NCI-H774 (cell line): ENCODE results near the gene MAP2K3.

Experiments
- DNase-seq: peaks from one replicate; lab custom pipeline; 2025; lab: John Stamatoyannopoulos, UW

MAP2K3 gene

DNA sequence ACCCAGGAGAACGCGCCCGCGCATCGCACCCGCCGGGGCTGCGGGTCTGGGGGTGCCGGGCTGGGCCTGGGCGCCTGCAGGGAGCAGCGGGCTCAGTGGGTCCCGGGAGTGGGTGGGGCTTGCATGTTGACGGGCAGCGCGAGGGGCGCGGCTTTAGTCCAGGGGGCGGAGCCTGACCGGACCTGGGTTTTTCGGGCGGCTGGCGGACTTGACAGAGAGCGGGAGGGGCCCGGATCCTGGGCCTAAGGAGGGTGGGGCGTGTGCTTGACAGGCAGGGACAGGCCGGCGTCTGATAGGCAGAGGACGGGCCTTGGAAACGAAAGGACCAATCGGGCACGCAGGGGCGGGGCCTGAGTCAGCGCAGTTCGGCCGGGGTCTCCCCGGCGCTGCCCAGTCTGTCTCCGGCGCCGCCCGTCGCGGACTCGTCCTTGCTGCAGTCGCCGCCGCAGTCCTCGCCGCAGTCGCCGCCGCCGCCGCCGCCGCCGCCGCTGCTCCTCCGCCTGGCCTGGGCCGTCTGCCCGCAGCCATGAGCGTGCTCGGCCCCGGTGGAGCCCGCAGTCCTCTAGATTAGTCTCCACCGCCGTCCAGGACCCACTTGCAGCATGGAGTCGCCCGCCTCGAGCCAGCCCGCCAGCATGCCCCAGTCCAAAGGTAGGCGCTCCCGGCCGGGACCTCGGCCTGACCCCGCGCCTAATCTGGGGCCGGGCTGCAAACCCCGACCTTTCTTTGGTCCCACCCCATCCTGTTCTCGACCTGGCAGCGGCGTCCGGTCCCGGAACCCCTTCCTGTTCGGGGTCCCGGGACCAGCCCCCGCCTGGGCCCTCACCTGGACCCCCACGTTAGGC, at the start of gene MAP2K3:
TSS of gene MAP2K3 (plus strand) at position 393 of the 845 bp plus-strand sequence. CDS start at position 603, 210 bp downstream.
- DNase-seq, result no peak

DNA sequence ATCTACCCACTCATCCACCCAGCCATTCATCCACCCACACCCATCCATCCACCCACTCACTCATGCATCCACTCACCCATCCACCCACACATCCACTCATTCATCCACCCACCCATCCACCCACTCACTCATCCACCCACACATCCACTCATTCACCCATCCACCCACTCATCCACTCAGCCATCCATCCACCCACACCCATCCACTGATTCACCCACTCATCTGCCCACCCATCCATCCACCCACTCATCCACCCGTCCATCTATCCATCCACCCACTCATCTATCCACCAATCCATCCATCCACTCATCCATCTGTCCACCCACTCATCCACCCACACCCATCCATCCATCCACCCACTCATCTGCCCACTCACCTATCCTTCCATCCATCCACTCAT, 48.6 kb upstream of the MAP2K3 start:
- DNase-seq, result no peak

- no peak for DNase-seq
Observed at GRCh38 chr17:21239680-21240368, 44.7 kb upstream of the MAP2K3 start.

GRCh38 chr17:21240369-21241055, 44.0 kb upstream of the MAP2K3 start:
- no peak for DNase-seq

DNA sequence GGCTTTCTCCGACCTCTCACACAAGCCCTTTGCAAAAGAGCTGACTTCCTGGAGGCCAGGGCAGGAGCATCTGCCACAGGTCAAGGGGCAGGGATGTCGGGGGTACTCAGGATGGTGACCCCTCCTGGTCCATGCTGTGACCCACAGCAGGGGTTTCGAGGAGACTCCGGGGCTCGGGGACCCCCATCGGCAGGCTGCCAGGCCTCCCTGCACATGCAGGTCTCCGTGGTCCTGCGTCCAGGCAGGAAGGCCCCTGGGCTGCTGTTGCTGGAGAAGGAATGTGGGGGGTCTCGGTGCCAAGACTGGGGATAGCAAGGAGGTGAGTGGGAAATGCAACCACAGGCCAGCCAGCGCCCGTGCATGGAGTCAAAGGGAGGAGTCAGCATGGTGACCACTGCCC, 42.9 kb upstream of the MAP2K3 start:
- no peak for DNase-seq

DNA sequence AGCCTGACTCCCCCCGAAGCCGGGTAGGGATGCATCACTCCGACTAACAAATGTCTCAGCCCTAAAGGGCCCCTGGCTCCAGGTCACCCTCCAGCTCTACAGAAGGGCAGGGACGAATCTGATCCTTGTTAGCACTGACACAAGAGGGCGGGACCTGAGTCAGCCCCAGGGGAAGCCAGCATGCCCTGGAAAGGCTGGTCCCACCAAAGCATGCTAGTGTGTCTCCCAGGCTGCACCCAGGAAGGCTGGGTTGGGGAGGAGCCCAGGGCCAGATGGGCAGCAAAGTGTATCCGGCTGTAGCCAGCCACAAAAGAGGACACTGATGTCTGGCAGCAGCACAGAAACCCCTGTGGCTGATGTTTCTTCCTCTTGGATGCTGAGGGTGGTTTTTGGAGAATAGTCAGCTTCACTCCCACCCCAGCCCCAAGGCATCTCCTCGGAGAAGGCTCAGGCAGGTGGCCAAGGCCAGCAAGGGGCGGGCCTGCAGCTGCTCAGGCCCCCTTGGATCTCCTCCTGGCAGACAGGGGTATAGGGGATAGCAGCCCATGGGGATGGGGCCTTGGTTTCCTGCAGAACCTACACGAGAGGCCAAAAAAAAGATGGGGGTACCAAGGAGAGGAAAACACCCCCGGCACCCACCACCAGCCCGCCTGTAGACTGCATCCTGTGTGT, 42.3 kb upstream of the MAP2K3 start:
- no peak for DNase-seq

DNA sequence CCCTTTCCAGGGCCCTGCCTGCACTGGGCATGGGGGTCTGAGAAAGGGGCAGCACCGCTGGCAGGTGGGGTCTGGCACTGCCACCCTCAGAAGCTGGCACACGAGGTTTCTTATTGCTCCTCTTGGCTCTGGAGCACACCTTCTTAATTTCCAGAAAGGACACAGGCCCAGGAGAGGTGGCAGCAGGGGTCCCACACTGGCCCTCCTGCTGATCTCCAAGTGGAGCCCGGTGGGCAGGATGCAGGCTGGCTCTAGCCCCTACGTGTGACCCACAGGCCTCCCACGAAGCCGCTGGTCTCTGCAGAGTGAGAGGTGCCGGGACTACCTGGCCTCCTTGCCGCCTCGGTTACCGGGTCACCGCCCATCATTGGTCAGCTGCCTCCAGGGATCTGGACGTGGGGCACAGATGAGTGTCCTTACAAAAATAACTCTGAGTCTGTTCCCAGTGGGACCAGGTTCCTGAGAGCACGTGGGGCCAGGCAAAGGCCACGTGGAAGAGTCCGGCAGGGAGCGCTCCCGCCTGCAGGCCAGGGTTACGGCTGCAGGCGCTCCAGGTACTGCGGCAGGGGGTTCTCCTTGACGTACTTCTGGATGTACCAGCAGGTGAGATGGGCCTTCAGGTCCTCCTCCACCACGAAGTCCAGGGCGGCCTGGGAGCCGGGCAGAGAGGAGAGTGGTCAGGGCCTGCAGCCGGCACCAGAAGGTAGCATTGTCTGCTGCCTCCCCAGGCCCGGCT, 41.6 kb upstream of the MAP2K3 start:
- no peak for DNase-seq

DNA sequence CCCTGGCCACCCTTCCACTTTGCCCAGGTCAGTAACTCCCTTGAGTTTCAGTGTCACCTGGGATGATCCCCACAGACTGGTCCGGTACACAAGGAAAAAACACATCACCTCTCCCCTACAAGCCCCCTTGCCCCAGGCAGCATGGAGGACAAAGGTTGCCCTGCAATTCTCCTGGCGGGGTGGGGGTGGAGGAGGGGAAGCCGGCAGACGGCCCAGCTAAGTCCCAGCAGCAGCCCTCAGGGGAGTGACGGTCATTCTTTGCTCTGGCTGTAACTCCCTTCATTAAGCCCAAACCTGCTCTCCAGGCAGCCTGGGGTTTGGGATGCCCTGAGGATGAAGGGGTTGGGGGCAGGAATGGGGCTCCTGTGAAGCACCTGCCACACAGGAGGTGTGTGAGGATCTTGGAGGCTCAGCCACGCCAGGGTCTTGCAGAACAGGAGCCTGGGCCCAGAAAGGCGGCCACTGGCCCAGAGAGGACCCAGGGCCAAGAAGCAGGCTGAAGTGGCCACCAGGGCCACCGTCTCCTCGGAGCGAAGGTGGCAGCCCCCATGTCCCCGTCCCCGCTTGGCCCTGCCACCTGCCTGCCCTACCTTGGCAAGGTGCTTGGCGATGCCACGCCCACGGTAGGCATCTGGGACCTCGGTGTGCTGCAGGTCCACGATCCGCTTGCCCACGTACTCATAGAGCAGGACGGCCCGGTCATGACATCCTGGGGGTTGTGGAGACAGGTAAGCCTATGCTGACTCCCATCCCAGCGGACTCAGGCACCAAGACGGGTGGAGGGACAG, 40.8 kb upstream of the MAP2K3 start:
- DNase-seq, result no peak

DNA sequence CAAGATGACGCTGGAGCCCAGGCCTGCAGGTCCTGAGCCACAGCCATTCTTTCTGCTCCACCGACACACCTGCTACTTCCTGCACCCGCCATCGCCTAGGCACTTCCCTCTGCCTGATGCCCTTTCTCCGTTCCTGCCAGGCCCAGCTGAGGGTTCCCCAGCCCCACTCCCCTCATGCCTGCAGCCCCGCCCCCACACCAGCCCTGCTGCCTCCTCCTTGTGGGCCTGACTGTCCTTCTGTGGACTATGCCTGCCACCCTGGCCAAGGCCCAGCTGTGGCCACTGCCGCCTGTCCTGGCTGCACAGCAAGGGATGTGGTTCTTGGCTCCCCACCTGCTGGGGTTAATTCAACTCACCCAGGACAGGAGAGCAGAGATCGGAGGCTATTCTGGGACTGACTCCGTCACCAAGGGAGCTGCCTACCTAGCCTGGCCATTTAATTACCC, 38.8 kb upstream of the MAP2K3 start:
- no peak for DNase-seq

DNA sequence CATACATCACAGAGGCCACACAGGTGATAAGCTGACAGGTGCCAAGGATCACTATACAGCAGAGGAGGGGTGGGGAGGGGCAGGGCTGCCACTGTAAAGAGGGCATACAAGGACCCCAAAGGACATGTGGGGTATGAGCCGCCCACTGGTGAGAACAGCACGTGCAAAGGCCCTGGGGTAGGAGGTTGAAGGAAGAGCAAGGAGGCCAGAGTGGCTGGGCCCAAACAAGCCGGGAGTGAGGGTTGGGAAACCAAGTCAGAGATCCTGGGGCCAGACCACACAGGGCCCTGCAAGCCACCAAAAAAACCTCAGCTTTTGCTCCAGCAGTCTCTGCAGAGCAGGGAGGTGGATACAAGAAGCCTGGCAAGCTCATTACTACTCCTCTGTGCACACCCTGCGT, 37.8 kb upstream of the MAP2K3 start:
- DNase-seq, result no peak

GRCh38 chr17:21247552-21248258, 36.8 kb upstream of the MAP2K3 start:
- no peak for DNase-seq

DNA sequence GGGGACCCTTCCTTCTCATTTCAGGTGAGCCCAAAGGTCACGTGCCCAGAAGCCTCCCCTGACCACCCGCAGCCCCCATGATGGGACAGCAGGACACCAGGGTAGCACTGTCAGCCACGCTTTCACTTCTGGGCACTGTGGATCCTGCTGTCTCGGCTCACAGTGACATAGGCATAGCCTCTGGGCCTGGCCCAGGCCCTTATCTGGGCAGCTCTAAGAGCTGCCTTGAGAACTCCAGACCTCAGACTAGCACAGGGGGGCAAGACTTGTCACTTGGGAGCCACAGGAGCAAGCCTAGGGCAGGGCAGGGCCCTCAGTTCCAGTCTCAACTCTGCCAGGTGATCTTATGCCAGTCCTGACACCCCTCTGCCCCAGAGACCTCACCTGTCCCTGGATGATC, 36.0 kb upstream of the MAP2K3 start:
- no peak for DNase-seq

DNA sequence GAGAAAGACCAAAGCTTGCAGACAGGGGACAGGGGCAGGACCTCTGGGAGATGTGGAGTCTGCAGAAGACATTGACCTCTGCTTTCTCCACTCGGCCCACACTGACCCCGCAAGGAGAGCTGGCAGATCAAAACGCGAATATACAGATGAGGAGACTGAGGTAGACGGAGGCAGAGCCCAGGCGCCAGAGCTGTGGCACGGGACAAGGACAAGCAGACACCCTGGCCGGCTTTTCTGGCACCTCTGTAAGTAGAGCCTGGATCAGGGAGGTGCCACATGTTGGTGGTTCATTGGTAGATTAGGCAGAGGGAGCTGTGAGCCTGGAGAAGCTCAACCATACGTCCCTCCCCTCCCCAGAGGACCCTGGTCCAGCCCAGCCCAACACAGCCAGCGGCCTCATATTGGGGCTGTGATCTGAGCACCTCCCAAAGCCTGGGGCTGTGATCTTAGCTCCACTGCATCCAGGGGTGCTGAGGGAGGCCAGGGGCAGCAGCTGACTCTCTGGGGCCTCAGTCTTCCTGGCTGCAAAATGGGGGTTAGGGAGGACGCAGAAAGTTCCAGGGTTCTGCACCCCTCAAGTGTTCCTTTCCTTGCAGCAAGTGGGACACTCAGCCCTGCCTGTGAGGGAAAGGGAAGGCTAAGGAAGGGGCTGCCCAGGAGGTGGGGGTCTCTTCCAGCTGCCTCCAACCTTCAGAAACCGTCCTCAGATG, 35.3 kb upstream of the MAP2K3 start:
- DNase-seq, result no peak

DNA sequence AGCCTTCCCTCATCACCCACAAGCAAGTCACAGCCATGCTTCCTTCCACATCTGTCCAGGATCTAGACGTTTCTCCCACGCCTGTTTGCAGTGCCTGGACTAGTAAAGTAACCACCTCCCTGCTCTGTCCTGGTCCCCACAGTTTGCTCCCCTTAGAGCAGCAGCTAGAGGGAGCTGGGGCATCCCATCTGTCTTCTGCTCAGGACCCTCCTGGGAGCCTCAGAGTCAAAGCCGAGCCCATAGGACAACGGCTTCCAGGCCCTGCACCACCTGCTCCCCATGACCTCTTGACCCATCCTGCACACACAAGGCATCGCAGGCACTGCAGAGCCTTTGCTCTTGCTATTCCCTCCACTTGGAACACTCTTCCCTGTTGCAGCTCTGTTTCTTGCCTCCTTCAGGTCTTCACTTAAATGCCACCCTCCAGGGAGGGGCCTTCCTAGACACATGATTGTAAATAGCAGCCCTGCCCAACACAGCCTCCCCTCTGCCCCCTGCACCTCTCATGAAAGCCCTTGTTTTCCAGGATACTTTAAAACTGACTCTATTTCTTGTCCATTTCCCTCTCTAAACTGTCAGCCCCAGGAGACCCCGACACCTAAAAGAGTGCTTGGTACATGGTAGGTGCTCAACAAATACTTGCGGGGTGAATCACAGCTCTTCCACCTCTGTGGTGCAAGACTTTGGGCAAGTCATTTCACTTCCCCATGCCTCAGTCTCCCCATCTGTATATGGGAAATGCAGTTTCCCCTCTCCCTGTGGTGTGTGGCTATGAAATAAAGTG, 34.4 kb upstream of the MAP2K3 start:
- no peak for DNase-seq

DNA sequence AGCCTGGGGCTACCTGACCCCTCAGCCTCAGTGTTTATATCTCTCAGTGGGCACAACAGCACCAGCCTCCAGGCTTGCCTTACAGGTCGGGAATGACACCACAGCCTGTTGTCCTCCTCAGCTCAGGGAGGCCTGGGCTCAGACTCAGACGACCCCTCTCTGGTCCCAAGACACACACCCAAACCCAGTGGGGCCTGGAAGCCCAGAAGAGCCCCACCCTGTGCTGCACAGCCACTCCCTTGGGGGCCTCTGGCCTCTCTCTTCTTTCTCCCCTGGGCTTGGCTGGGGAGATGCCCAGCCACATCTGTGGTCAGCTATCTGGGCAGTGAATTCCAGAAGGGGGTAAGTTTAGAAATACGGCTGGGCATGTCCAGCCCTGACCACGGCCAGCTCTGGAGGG, 33.7 kb upstream of the MAP2K3 start:
- DNase-seq, result no peak

GRCh38 chr17:21251337-21252010, 33.0 kb upstream of the MAP2K3 start:
- DNase-seq, result no peak

- DNase-seq, result no peak
Observed at GRCh38 chr17:21252289-21252795, 32.2 kb upstream of the MAP2K3 start.
